Transverse colon (tissue), 4 donors: Measurements from ENCODE around the gene ZNF366. TPM values are rescaled to one million over a fixed set of nuclear protein-coding genes. Genes with fewer than 3 reads are reported as not detected.

Experiments
- DNase-seq: peaks from one replicate; pipeline ENCODE4 v3.0.0-alpha.2; 2019
- H3K27ac ChIP-seq, 4 donors: fragments of 200-600 bp; sonication (generic); 2 replicates each; pipeline ENCODE4 v1.5.1; 2016 to 2018; ENCODE audit warnings: inconsistent platforms in 4 of 4
- H3K27me3 ChIP-seq: fragments of 200-600 bp; sonication (generic); 2 replicates; pipeline ENCODE4 v1.5.1; 2017; ENCODE audit warnings: inconsistent platforms
- H3K36me3 ChIP-seq, 4 donors: fragments of 200-600 bp; sonication (generic); 2 replicates each; pipeline ENCODE4 v1.5.1; 2017 to 2019; ENCODE audit warnings: inconsistent platforms in 4 of 4
- H3K4me1 ChIP-seq, 4 donors: fragments of 200-600 bp; sonication (generic); 2 replicates each; pipeline ENCODE4 v1.5.1; 2017 to 2020; ENCODE audit warnings: inconsistent platforms in 4 of 4
- H3K4me3 ChIP-seq, 4 donors: fragments of 200-600 bp; sonication (generic); 1 replicate in 1 of 4; 2 replicates in 3 of 4; pipeline versions ENCODE4 v1.5.1 to v1.6.1; 2017 to 2019; ENCODE audit warnings: inconsistent platforms in 4 of 4
- H3K9me3 ChIP-seq, 2 donors: fragments of 200-600 bp; sonication (generic); 2 replicates each; pipeline ENCODE4 v1.5.1; 2017 to 2019; ENCODE audit warnings: inconsistent platforms in 2 of 2
- EP300 ChIP-seq: sonication (generic); formaldehyde crosslinking; IDR thresholded peaks from one replicate; pipeline ENCODE4 v1.6.1; 2017; ENCODE audit warnings: antibody characterized with exemption, low read depth
- POLR2A ChIP-seq: fragments of 450-650 bp; IDR thresholded peaks from one replicate; pipeline ENCODE4 v1.6.1; 2016; ENCODE audit warnings: antibody characterized with exemption, mild to moderate bottlenecking, moderate library complexity
- POLR2AphosphoS5 ChIP-seq, 3 donors: sonication (generic); formaldehyde crosslinking; IDR thresholded peaks; one replicate each; pipeline ENCODE4 v1.6.1; 2016; ENCODE audit warnings: antibody characterized with exemption in 3 of 3
- WGBS, 2 donors: methylation state at CpG; one replicate each; pipeline ENCODE4 v1.1.5; 2018; ENCODE audit warnings: low coverage in 1 of 2; 5-methylcytosine and 5-hydroxymethylcytosine counted together
- in situ Hi-C, 4 donors: fragments of 200-750 bp; cut with MboI; loops; one replicate each; pipeline versions ENCODE4 v1.15.0 to v1.15.1; 2017; ENCODE audit warnings: low sequenced_read_pairs in 3 of 4, low pct_ligation_motif_present in 1 of 4, low pct_unique_long_range_greater_than_20kb in 1 of 4
- intact Hi-C: fragments of 100-400 bp; cut with DNase I; formaldehyde crosslinking; loops from one replicate; pipeline ENCODE4 v1.15.1; 2023; ENCODE audit warnings: low total_unique reads
- total RNA-seq, 4 donors: library from RNA; depleted of rRNA; stranded (reverse); fragments of >200 nt; gene quantifications; one replicate each; pipeline ENCODE4 v1.1.0, GENCODE V29; 2016
- TF ChIP-seq, protein P1 (sequence below), 5 experiments: fragments of 200-600 bp in 3 of 5; fragments of 450-650 bp in 2 of 5; sonication (generic) in 3 of 5; IDR thresholded peaks; 1 replicate in 2 of 5; 2 replicates in 3 of 5; pipeline ENCODE4 v1.5.1; 2016 to 2017; ENCODE audit warnings: antibody characterized with exemption in 5 of 5, inconsistent platforms in 3 of 5, mild to moderate bottlenecking in 2 of 5, moderate library complexity in 1 of 5

Gene ZNF366
- total RNA-seq, 4 donors from 2014 or later, result 0.40 to 1.4 (median 0.72) TPM

DNA sequence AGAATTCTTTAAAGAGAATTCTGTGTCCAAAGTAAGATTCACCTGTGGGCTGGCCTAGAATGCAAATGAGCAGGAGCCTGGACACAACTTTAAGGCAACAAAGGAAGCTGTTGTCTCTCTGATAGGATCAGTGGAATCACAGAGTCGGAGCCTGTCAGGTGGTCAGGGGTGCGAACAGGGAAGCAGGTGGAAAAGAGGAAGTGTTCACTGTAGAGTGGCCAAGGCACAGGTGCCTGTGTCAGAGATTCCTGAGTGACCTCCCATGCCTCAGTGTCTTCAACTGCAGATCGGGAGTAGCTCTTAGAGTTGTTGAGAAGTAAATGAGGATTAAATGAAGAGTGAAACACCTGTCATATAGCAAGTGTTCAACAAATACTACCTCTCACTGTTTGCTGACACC lies 48.8 kb downstream of the ZNF366 start:
- Histone ChIP-seq H3K27ac (no peak overlapping the region), H3K4me1 (peaks cover 1 to 22% (median 11%) of the 10 kb centered on the region in 4 donors), H3K36me3 (no peaks in the 10 kb centered on the region), H3K9me3 (no peaks in the 10 kb centered on the region), H3K27me3 (no peaks in the 10 kb centered on the region), H3K4me3 (no peak overlapping the region)
- in situ Hi-C loops, result no loop called here
- intact Hi-C loops, result no loop called here
- WGBS, 2 donors, result 78 to 88% methylated on average over 1 to 3 of the region's 3 CpGs
- TF ChIP-seq, protein P1, sequence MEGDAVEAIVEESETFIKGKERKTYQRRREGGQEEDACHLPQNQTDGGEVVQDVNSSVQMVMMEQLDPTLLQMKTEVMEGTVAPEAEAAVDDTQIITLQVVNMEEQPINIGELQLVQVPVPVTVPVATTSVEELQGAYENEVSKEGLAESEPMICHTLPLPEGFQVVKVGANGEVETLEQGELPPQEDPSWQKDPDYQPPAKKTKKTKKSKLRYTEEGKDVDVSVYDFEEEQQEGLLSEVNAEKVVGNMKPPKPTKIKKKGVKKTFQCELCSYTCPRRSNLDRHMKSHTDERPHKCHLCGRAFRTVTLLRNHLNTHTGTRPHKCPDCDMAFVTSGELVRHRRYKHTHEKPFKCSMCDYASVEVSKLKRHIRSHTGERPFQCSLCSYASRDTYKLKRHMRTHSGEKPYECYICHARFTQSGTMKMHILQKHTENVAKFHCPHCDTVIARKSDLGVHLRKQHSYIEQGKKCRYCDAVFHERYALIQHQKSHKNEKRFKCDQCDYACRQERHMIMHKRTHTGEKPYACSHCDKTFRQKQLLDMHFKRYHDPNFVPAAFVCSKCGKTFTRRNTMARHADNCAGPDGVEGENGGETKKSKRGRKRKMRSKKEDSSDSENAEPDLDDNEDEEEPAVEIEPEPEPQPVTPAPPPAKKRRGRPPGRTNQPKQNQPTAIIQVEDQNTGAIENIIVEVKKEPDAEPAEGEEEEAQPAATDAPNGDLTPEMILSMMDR (IDR thresholded peaks at IDR 0.05), result no peak
- TF ChIP-seq POLR2A (no peak), EP300 (no peak), POLR2AphosphoS5 (IDR thresholded peaks at IDR 0.05) (no peak)
- no peak for DNase-seq

DNA sequence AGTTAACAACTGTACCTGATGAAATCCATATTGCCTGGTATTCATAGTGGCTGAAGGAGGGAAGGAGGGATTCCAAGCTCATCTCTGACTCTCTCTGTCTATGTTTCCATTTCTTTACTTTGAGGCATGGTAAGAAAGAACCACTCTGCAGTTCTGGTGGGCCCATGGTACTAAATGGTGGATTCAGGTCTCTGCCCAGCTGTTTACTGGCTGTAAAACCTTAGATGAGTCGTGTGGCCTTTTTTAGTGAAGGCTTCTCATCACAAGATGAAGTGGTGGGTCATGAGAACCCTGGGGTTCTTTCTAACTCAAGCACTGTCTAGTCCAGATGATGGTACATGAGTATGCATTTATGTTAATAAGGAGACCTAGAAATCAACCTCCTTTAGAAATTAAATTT lies 49.7 kb downstream of the ZNF366 start:
- in situ Hi-C loops, result no loop called here
- Histone ChIP-seq H3K27ac (no peak overlapping the region), H3K36me3 (no peaks in the 10 kb centered on the region), H3K4me3 (no peak overlapping the region), H3K9me3 (no peaks in the 10 kb centered on the region), H3K27me3 (no peaks in the 10 kb centered on the region), H3K4me1 (peaks cover 7 to 32% (median 20%) of the 10 kb centered on the region in 4 donors)
- WGBS, 2 donors, result 77% methylated on average over 1 of the region's 1 CpG; no CpG with 5 or more reads in 1 of the 2 donors
- intact Hi-C loops, result no loop called here
- no peak for DNase-seq
- TF ChIP-seq EP300 (no peak), POLR2A (no peak), POLR2AphosphoS5 (IDR thresholded peaks at IDR 0.05) (no peak)
- TF ChIP-seq, protein P1 (IDR thresholded peaks at IDR 0.05), result no peak

DNA sequence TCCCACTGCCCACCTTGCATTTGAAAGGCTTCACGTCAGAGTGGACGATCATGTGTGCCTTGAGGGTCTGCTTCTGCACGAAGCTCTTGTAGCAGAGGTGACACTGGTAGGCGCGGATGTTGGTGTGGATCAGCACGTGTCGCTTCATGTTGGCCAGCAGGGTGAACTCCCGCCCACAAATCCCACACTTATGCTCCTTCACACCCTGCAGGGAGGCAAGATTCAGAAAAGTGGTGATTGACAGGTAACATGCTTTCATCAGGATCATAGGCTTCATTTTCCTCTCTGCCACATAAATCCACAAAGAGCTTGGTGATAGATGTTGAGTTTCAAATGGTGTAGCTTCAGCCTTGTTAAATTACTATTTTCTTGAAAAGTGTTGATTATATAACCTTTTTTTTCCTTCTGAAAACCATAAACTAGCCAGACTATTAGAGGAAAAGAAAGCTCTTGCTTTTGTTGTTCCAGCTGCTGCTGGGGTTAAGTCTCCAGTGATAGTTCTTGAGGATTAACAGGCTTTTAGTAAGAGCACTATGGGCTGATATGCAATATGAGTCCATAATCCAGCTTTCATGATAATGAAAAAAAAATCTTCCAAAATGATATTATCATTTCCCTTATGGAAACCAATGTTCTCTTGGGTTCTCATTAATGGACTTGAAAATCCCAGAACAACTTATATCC lies 50.7 kb downstream of the ZNF366 start:
- DNase-seq, result no peak
- H3K27ac ChIP-seq, result no peak overlapping the region
- H3K36me3 ChIP-seq, result no peaks in the 10 kb centered on the region
- H3K4me1 ChIP-seq, result peaks cover 16 to 39% (median 30%) of the 10 kb centered on the region in 4 donors
- H3K4me3 ChIP-seq, result no peak overlapping the region
- H3K9me3 ChIP-seq, result no peaks in the 10 kb centered on the region
- H3K27me3 ChIP-seq, result no peaks in the 10 kb centered on the region
- TF ChIP-seq POLR2A (no peak), POLR2AphosphoS5 (IDR thresholded peaks at IDR 0.05) (no peak), EP300 (no peak)
- TF ChIP-seq, protein P1 (IDR thresholded peaks at IDR 0.05), result no peak
- in situ Hi-C loops (no loop called here), intact Hi-C loops (no loop called here)
- WGBS, 2 donors, result 93 to 95% methylated on average over 6 to 8 of the region's 8 CpGs

DNA sequence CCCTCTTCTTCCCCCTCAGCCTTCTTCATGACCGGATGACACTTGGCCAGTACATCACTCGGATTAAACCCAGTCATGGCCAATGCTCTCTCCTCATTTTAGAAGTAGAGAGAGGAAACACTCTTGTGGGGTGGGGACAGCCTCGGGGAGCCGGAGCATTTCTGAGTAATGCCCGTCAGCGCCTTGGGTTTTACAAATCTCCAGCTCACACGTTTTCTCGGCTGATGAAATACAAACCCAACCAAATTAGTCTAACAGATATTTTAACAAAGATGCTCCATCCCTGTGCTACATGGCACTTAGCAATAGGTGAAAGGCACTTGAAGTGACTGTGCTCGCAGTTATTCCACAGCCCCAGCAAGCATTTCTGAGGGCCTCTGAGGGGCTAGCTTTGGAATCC lies 51.7 kb downstream of the ZNF366 start:
- peaks cover 16 to 46% (median 33%) of the 10 kb centered on the region in 4 donors for H3K4me1 ChIP-seq
- 81 to 92% methylated on average over 2 to 9 of the region's 9 CpGs for WGBS, 2 donors
- no peaks in the 10 kb centered on the region for H3K9me3 ChIP-seq
- no peaks in the 10 kb centered on the region for H3K36me3 ChIP-seq
- intact Hi-C loops (no loop called here), in situ Hi-C loops (no loop called here)
- DNase-seq, result no peak
- H3K27me3 ChIP-seq, result no peaks in the 10 kb centered on the region
- TF ChIP-seq, protein P1 (IDR thresholded peaks at IDR 0.05), result no peak
- TF ChIP-seq POLR2AphosphoS5 (IDR thresholded peaks at IDR 0.05) (no peak), POLR2A (no peak), EP300 (no peak)
- no peak overlapping the region for H3K4me3 ChIP-seq
- no peak overlapping the region for H3K27ac ChIP-seq
